Loucy (cell line): ENCODE data around the gene SCAPER.

ENCODE experiments used
- CTCF ChIP-seq: fragments of 200-600 bp; sonication (generic); conservative IDR thresholded peaks from 2 replicates; pipeline ENCODE4 v1.5.1; 2014; ENCODE audit warnings: mild to moderate bottlenecking, antibody characterized with exemption, low read length
- EZH2phosphoT487 ChIP-seq: fragments of 200-600 bp; IDR thresholded peaks from 2 replicates; pipeline ENCODE4 v1.6.1; 2018; ENCODE audit warnings: antibody characterized with exemption, mild to moderate bottlenecking, moderate library complexity, borderline replicate concordance

DNA sequence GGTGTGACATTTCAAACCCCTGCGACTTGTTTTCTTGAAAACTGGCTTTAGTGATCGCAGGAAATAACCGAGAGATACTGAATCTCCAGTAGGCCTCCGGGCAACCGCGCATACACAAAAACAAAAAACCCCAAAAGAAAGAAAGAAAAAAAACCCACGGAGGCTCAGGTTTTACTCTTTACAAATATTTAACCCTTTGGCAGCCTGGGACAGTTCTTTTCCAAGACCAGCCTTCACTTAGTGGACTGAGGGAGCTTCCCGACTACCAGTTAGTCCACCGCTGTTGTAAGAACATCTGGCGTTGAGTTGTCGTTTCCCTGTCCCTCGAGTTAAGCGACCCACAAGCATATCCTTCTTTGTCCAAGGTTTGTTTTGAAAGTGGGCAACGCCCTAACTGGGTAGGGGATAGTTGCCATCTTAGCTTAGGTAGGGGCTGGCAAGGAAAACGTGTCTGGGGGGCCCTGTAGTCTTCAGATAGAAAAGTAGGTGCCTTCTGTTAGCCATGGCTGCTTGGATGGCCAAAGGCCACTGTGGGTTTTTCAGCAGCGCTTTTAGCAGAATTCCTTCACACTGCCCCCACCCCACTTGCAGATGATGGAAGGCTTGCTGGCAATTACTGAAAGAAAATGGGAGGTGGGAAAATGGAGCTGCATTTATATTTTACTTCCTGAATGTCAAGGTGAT is 561.7 kb downstream of the SCAPER start:
- TF ChIP-seq CTCF (no peak), EZH2phosphoT487 (no peak)
